HepG2 (cell line): ENCODE results near the gene PPP3R1. TPM values are rescaled to one million over a fixed set of nuclear protein-coding genes. Genes with fewer than 3 reads are reported as not detected.

Experiments used
- ATAC-seq: fragments of 200-7000 bp; cut with Tn5 transposase; 3 replicates; pipeline ENCODE4 v1.9.1; 2020; ENCODE audit warnings: mild to moderate bottlenecking, moderate library complexity
- BruUV-seq: library from RNA; stranded (reverse); fragments of 400-500 nt; replicated peaks from 2 replicates; lab custom pipeline; 2021; lab: Mats Ljungman, UMichigan
- CTCF ChIA-PET: fragments of 300-600 bp; formaldehyde crosslinking; extraction: SDS; loops from one replicate; lab custom pipeline; 2021; ENCODE audit warnings: low total read pairs, inconsistent platforms, low intra/inter-chr PET ratio; lab: Yijun Ruan, JAX
- POLR2A ChIA-PET: fragments of 350-600 bp; sonication (Branson Sonifier 250); formaldehyde crosslinking; loops from one replicate; lab custom pipeline; 2020; ENCODE audit warnings: antibody characterized with exemption, inconsistent platforms; lab: Yijun Ruan, JAX
- DNase-seq: peaks from one replicate; pipeline ENCODE4 v3.0.0-alpha.2; 2015; ENCODE audit warnings: low spot score
- FAIRE-seq: peaks from 3 replicates; lab custom pipeline; 2011; peaks lifted over from hg19 to GRCh38; lab: Jason Lieb, UNC
- H2AFZ ChIP-seq: one replicate; pipeline ENCODE4 v1.6.1; 2011; ENCODE audit warnings: low read length, inconsistent platforms
- H3K27ac ChIP-seq: fragments of 300-600 bp; 3 replicates; pipeline ENCODE4 v1.8.0; 2011; ENCODE audit warnings: mixed run types, mild to moderate bottlenecking, mixed read lengths, low read length, inconsistent platforms; ENCODE audit not compliant: insufficient read depth; ENCODE audit errors: extremely low read length
- H3K27me3 ChIP-seq, 2 experiments: fragments of 200-600 bp in 1 of 2; 2 replicates in 1 of 2; 3 replicates in 1 of 2; pipeline versions ENCODE4 v1.6.0 to v1.8.0; 2011; ENCODE audit warnings: low read length in 2 of 2, mild to moderate bottlenecking in 2 of 2, moderate library complexity in 2 of 2, inconsistent platforms in 1 of 2; ENCODE audit not compliant: insufficient read depth in 2 of 2, control insufficient read depth in 1 of 2
- H3K36me3 ChIP-seq, 2 experiments: fragments of 200-600 bp in 1 of 2; replicated peaks in 1 of 2; 2 replicates in 1 of 2; 3 replicates in 1 of 2; pipeline versions ENCODE4 v1.5.1 to v1.8.0; 2011; ENCODE audit warnings: low read length in 2 of 2, inconsistent platforms in 1 of 2; ENCODE audit not compliant: insufficient read depth in 2 of 2, control insufficient read depth in 1 of 2
- H3K4me1 ChIP-seq: 2 replicates; pipeline ENCODE4 v1.5.1; 2012; ENCODE audit warnings: low read length, inconsistent platforms; ENCODE audit not compliant: insufficient read depth
- H3K4me2 ChIP-seq: 2 replicates; pipeline ENCODE4 v1.6.0; 2011; ENCODE audit warnings: low read depth, low read length, inconsistent platforms
- H3K4me3 ChIP-seq, 3 experiments: fragments of 200-600 bp in 1 of 3; sonication (generic), shearing (Covaris generic) in 1 of 3; replicated peaks in 1 of 3; 2 replicates each; pipeline ENCODE4 v1.5.1; 2011 to 2016; ENCODE audit warnings: low read length in 3 of 3, inconsistent platforms in 2 of 3, low read depth in 2 of 3, mild to moderate bottlenecking in 2 of 3, control low read depth in 1 of 3, mixed read lengths in 1 of 3; ENCODE audit not compliant: insufficient read depth in 1 of 3
- H3K79me2 ChIP-seq: one replicate; pipeline ENCODE4 v1.6.1; 2011; ENCODE audit warnings: low read length, inconsistent platforms; ENCODE audit not compliant: insufficient read depth
- H3K9ac ChIP-seq: 2 replicates; pipeline ENCODE4 v1.6.0; 2011; ENCODE audit warnings: mild to moderate bottlenecking, low read depth, low read length, inconsistent platforms; ENCODE audit not compliant: insufficient read depth
- H3K9me3 ChIP-seq: 2 replicates; pipeline ENCODE4 v1.5.1; 2012; ENCODE audit warnings: mild to moderate bottlenecking, low read length
- H4K20me1 ChIP-seq: 2 replicates; pipeline ENCODE4 v1.6.0; 2011; ENCODE audit warnings: inconsistent platforms, mild to moderate bottlenecking, low read length, moderate library complexity; ENCODE audit not compliant: insufficient read depth
- BATF2 ChIP-seq: sonication (generic); formaldehyde crosslinking; IDR thresholded peaks from 2 replicates; pipeline ENCODE4 v1.8.0; 2022; ENCODE audit warnings: mild to moderate bottlenecking, missing genetic modification reagents, moderate library complexity
- CTCF ChIP-seq: sonication (generic); formaldehyde crosslinking; IDR thresholded peaks from 2 replicates; pipeline ENCODE4 v1.5.0; 2020; ENCODE audit warnings: mild to moderate bottlenecking, missing genetic modification reagents, moderate library complexity
- JUND ChIP-seq: sonication (generic); formaldehyde crosslinking; IDR thresholded peaks from 2 replicates; pipeline ENCODE4 v1.8.0; 2022; ENCODE audit warnings: mild to moderate bottlenecking, missing genetic modification reagents
- NR2C2 ChIP-seq: sonication (generic); formaldehyde crosslinking; IDR thresholded peaks from 2 replicates; pipeline ENCODE4 v1.4.0; 2020; ENCODE audit warnings: missing genetic modification reagents, mild to moderate bottlenecking, moderate library complexity, borderline replicate concordance
- RARA ChIP-seq: IDR thresholded peaks from 2 replicates; pipeline ENCODE4 v1.6.1; 2016; ENCODE audit warnings: missing genetic modification reagents, missing compliant biosample characterization
- SMC3 ChIP-seq: IDR thresholded peaks from 2 replicates; pipeline ENCODE4 v1.6.1; 2011; ENCODE audit warnings: low read length, improper control_type of control experiment
- SNAPC4 ChIP-seq: sonication (generic); formaldehyde crosslinking; IDR thresholded peaks from 2 replicates; pipeline ENCODE4 v1.4.0; 2020; ENCODE audit warnings: mild to moderate bottlenecking, missing genetic modification reagents
- STAG1 ChIP-seq: sonication (generic); formaldehyde crosslinking; IDR thresholded peaks from 2 replicates; pipeline ENCODE4 v1.4.0; 2020; ENCODE audit warnings: missing genetic modification reagents
- THAP11 ChIP-seq: IDR thresholded peaks from 2 replicates; pipeline ENCODE4 v1.6.1; 2016; ENCODE audit warnings: missing biosample characterization, missing genetic modification reagents
- ZNF792 ChIP-seq: IDR thresholded peaks from 2 replicates; pipeline ENCODE4 v1.6.1; 2016
- WGBS: methylation state at CpG from one replicate; pipeline ENCODE4 v1.1.6; 2017; ENCODE audit warnings: low lambda C conversion rate; 5-methylcytosine and 5-hydroxymethylcytosine counted together
- in situ Hi-C: cut with HindIII; loops from 2 replicates; pipeline ENCODE4 v1.10.0; 2017; ENCODE audit warnings: low pct_unique_long_range_greater_than_20kb; ENCODE audit not compliant: extremely low pct_ligation_motif_present
- intact Hi-C: fragments of 100-400 bp; cut with micrococcal nuclease; formaldehyde crosslinking; loops from one replicate; pipeline ENCODE4 v1.10.0; 2022; ENCODE audit not compliant: unreplicated experiment
- polyA plus RNA-seq, 8 experiments: library from polyadenylated mRNA; depleted of rRNA in 3 of 8; stranded (reverse) in 7 of 8; unstranded in 1 of 8; fragments of >200 nt; fragmentation: Illumina TruSeq in 4 of 8; extraction: Trizol in 4 of 8; gene quantifications; 2 replicates each; pipeline versions ENCODE4 v1.2.1 to v1.2.3, GENCODE V29; 2011 to 2016; ENCODE audit warnings: low read depth in 4 of 8, missing spikeins in 1 of 8, mixed read lengths in 1 of 8; ENCODE audit not compliant: insufficient read depth in 1 of 8
- total RNA-seq, 5 experiments: library from RNA; depleted of rRNA; stranded (reverse); fragments of >200 nt; fragmentation: Illumina TruSeq; extraction: Trizol; gene quantifications; 2 replicates each; pipeline ENCODE4 v1.2.3, GENCODE V29; 2016; ENCODE audit warnings: low read depth in 1 of 5

PPP3R1 gene
- total and polyA plus RNA-seq, 2 of the 13 experiments (the other 11 are each of a cell fraction or from before 2014, with no cell fraction given), result 11.6 to 25.7 TPM

GRCh38 chr2:68283419-68283812, 31.1 kb upstream of the PPP3R1 start:
- Histone ChIP-seq H3K9ac (no peak overlapping the region), H3K9me3 (no peaks in the 10 kb centered on the region), H2AFZ (no peak overlapping the region), H3K4me2 (no peak overlapping the region), H4K20me1 (no peaks in the 10 kb centered on the region), H3K36me3 (no peaks in the 10 kb centered on the region), H3K79me2 (no peaks in the 10 kb centered on the region), H3K27ac (no peak overlapping the region), H3K4me3 (no peak overlapping the region), H3K4me1 (peaks cover 9% of the 10 kb centered on the region), H3K27me3 (peaks cover 0 to 8% of the 10 kb centered on the region in 2 experiments; a peak in 1 of 5 replicates)
- BruUV-seq, result no TSS peak
- ChIA-PET CTCF (interaction anchor here (1.2 to 2.5 kb wide), 2 partner anchors 87 to 161 kb away, joined by 6 to 42 read pairs; no protein-coding TSS in a partner anchor), POLR2A (no interaction called here)
- DNase-seq (no peak), FAIRE-seq (no peak), ATAC-seq (no peak)
- intact Hi-C loops, result loop anchor here (5.0 to 10.0 kb wide), 2 partner anchors 89 to 159 kb away; no protein-coding TSS in a partner anchor
- TF ChIP-seq ZNF792 (CRISPR knock-in tag), result no peak
- in situ Hi-C loops, result no loop called here
- WGBS, result 91% methylated on average over 1 of the region's 1 CpG

GRCh38 chr2:68282811-68283418, 30.6 kb upstream of the PPP3R1 start:
- in situ Hi-C loops, result no loop called here
- no peak for TF ChIP-seq SNAPC4
- TF ChIP-seq BATF2 (CRISPR knock-in tag), result no peak
- TF ChIP-seq THAP11, result no peak
- no peak for TF ChIP-seq JUND
- TF ChIP-seq NR2C2 (CRISPR knock-in tag), result no peak
- peak; percentile 81 for TF ChIP-seq SMC3
- TF ChIP-seq STAG1 (CRISPR knock-in tag), result peak; percentile 76
- TF ChIP-seq CTCF (CRISPR knock-in tag), result peak; percentile 72
- TF ChIP-seq RARA (CRISPR knock-in tag), result no peak

More at GRCh38 chr2:68282811-68283418, 30.6 kb upstream of the PPP3R1 start:
- WGBS, result 11% methylated on average over 5 of the region's 5 CpGs
- FAIRE-seq (peak; percentile 74), ATAC-seq (peak; percentile 78), DNase-seq (peak; percentile 53)
- ChIA-PET CTCF (interaction anchor here (1.1 to 2.5 kb wide), 3 partner anchors 10 to 161 kb away, joined by 4 to 42 read pairs (median 6); no protein-coding TSS in a partner anchor), POLR2A (no interaction called here)
- peaks cover 9% of the 10 kb centered on the region for H3K4me1 ChIP-seq
- no peak overlapping the region for H2AFZ ChIP-seq
- H3K27me3 ChIP-seq, result peaks cover 0 to 5% of the 10 kb centered on the region in 2 experiments; a peak in 1 of 5 replicates
- H3K4me3 ChIP-seq, result no peak overlapping the region
- H3K36me3 ChIP-seq, result no peaks in the 10 kb centered on the region
- no peak overlapping the region for H3K9ac ChIP-seq
- BruUV-seq, result no TSS peak
- H4K20me1 ChIP-seq, result no peaks in the 10 kb centered on the region
- H3K79me2 ChIP-seq, result no peaks in the 10 kb centered on the region
- no peak overlapping the region for H3K27ac ChIP-seq
- no peaks in the 10 kb centered on the region for H3K9me3 ChIP-seq
- intact Hi-C loops, result loop anchor here (1.0 to 10.0 kb wide), 3 partner anchors 88 to 161 kb away; no protein-coding TSS in a partner anchor
- H3K4me2 ChIP-seq, result no peak overlapping the region
